COLO668 (cell line): ENCODE results near the gene RRP1.
A peak's percentile ranks its signal among the peaks of the same experiment; 100 is the strongest.

Source experiments
- DNase-seq: peaks from one replicate; lab custom pipeline; 2025; ENCODE audit not compliant: unreplicated experiment; lab: John Stamatoyannopoulos, UW

Gene RRP1, protein sequence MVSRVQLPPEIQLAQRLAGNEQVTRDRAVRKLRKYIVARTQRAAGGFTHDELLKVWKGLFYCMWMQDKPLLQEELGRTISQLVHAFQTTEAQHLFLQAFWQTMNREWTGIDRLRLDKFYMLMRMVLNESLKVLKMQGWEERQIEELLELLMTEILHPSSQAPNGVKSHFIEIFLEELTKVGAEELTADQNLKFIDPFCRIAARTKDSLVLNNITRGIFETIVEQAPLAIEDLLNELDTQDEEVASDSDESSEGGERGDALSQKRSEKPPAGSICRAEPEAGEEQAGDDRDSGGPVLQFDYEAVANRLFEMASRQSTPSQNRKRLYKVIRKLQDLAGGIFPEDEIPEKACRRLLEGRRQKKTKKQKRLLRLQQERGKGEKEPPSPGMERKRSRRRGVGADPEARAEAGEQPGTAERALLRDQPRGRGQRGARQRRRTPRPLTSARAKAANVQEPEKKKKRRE

DNA sequence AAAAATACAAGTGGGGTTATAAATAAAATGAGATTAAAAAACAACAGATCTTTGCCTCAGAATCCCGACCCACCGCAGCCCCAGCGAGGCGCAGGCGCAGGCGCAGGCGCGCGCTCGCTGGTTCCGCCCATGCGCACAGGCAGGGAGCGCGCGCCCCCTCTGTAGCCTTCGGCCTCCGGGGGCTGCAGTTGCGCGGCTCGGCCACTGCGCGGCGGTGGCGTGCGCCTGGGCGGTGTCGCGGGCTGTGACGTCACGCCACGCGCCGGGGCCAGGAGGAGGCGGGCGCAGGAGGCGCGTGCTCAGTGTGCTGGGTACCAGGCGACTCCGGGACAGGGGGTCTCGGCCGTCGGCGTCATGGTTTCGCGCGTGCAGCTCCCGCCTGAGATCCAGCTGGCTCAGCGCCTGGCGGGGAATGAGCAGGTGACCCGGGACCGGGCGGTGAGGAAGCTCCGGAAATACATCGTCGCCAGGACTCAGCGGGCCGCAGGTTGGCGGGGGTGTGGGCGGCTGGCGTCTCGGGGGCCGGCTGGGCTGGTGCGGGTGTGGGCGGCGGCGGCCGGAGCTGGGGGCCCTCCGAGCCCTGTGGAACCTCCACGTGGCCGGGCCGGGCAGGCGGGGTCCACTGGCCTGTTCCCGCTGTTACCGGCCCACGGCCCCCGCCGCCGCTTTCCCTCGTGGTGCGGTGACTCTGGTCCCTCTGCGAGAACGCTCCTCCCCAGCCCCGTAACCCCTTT is at the start of gene RRP1:
Gene RRP1 (plus strand): TSS at position 302 of the 734 bp plus-strand sequence. CDS start 53 bp downstream, at position 355.
- peak; percentile 97 for DNase-seq

DNA sequence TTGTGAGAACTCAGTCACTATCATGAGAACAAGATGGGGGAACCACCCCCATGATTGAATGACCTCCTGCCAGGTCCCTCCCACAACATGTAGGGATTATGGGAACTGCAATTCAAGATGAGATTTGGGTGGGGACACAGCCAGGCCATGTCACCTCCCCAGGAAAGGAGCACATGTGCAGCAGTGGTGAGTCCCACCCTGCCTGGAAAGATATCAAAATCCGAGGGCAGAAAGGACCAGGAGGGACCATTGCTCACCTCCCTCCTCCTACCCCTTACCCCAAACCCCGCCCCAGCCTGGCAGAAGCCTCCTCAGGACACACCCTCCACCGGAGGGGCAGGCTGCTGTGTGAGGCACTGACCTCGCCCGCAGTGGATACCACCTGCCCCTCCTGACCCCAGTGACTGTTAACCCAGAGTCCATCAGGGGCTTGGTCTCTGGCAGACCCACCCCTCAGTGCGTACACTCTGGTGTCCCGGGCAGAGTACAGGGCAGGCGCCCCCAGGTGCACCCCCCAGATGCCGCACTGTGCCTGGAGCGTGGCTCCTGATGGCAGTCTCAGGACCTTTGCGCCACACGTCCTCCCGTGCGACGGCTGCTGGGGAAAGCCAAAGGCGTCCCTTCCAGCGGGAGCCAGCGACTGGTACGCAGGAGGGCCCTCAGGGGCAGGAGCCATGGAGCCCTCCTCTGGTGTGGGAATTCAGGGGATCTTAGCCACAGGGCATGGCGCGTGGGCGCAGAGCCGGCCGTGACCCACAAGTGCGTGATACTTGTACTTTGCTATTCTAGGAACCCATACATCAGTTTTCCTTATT is 49.5 kb upstream of the RRP1 start:
- DNase-seq = no peak

DNA sequence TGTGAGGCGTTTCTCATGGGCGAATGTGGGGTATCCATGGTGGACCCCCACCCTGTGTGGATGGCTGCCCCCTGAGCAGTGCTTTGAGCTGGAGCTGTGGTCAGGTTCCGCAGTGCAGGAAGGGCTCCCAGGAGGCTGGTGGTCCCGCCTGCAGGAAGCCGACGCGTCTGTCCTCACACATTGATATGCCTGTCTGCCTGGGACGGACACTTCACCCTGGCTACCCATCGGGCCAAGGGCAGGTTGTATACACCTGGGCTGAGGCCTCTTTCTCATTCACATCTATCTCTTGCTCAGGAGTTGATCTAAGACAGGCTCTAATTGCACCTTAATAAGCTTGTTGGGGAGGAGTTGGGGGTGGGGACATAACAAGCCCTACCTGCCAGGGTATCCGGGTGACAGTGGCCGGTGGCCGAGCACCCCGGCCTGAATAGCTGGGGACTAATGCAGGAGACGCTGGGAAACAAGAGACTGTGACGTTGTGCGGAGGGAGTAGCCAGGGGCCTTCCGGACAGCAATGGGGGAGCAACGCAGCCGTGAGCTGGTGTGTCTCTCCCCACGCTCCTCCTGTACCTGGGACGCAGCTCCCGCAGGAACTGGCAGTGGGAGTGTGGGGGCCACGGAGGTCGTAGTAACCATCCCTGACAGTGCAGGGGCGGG is 48.8 kb upstream of the RRP1 start:
- peak; percentile 34 for DNase-seq

DNA sequence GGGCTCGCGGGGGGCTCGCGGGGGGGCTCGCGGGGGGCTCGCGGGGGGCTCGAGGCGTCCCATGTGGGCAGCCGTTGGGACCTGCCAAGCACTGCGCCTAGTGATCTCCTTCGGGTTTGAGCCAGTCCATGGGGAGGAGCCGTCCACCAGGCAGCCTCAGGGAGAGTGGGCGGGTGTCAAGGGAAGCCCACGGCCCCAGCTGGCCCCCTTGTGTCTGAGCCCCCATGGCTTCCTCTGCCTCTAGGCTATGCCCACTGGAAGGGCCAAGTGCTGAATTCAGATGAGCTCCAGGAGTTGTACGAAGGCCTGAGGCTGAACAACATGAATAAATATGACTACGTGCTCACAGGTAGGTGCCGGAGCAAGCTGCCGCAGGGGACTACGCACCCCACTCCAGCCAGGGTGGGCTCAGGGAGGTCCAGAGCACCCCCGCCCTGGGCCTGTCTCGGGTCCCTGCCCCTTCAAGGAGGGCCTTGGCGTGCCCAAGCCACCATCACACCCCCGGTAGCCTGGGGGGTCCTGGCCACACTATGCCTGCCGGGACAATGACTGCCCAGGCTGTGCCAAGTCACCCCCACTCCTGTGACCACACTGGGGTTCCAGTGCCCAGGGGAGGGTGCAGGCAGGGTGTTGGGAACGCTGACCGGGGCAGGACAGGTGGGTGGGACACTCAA is 47.8 kb upstream of the RRP1 start:
- DNase-seq = no peak

DNA sequence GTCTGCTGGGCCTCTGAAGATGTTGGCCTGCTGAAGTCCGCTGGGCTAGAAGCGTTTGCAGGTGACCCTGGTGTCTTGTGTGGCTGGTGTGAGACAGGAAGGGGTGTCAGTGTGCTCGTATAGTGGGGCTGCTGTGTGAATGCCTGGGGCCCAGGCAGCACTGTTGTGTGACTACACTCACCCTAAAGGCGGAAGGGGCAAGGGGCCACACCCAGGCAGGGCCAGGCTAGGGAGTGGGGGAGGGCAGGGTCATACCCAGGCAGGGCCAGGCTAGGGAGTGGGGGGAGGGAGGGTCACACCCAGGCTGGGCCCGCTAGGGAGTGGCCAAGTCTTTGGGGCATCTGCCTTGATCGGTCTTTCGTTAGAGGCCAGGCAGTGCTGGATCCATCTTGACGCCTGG is 45.4 kb upstream of the RRP1 start:
- DNase-seq = no peak

DNA sequence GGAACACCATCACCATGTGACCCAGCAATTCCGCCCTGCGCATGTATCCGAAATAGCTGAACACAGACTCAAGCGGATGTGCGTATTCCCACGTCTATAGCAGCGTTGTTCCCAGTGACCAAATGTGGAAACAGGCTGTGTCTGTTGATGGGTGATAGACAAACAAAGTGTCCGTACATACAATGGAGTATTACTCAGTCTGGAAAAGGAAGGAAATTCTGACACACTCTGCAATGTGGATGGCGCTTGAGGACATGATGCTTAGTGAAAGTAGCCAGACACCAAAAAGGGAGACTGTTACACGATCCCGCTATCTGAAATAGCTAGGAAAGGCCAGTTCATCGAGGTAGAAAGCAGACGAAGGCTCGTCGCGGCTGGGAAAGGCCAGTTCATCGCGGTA is 44.7 kb upstream of the RRP1 start:
- DNase-seq = no peak

DNA sequence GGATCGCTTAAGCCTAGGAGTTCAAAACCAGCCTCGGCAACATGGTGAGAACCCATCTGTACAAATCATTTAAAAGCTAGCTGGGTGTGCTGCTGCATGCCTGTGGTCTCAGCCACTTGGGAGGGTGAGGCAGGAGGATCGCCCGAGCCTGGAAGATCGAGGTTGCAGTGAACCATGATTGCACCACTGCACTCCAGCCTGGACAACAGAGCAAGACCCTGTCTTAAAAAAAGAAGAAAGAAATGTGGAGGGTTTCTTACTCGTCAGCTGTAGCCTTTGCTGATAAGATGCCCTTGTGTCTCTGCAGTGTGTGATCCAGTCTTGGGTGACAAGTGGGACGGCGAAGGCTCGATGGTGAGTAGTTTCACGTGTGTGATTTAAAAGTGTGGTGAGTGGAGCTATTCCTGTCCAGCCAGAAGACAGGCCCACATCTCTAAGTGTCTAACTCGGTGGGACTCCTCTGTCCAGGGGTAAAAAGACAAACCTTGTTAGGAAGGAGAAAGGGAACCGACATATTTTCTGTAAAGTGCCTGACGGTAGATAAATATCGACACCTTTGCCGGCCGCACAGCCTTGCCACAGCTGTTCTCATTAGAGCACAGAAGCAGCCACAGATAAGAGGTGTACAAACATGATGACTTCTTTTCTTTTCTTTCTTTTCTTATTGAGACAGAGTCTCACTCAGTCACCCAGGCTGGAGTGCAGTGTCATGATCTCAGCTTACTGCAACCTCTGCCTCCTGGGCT is 43.4 kb upstream of the RRP1 start:
- DNase-seq = no peak

DNA sequence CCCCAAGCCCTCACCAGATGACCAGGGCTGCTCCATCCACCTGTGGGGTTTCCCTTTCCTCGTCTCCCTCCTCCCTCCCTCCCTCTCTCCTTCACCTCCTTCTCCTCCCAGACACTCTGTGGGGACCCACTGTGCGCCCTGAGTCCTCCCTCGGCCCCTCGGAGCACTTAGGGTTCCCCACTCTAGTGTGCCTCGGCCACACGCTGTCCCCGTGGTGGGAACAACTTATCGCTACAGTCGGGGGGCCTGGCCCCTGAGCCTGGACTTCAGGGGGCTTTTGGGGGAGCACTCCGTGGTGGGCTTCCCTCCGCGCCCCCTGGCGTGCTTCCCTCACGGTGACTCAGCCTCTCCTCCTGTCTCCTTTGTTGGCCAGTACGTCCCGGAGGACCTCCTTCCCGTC is 40.8 kb upstream of the RRP1 start:
- DNase-seq = no peak

DNA sequence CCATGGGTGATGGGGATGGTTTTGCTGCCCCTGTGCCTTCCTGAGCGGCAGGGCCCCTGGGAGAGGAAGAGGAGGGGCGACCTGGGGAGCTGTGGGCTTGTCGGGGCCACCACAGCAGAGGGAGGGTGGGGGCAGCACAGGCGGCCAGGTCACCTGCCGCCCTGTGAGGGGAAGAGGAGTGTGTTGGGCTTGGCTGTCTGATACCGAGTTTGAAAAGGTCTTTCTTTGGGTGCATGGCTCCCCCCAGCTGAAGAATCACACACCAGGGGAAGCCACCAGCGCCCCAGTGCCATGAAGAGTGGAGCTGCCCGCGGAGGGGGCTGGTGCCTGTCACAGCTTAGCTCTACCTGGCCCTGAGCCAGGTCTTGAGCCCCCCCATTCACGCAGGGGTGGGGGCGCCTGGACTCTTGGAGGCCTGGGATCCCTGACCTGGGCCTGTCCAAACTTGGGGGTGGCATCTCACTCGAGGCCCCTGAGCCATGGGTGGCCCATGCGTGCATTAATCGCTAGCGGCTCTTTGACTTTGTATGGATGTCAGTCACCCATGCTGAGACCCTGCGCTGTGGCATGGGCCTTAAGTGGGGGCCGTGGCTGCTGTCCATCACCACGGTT is 39.6 kb upstream of the RRP1 start:
- DNase-seq = no peak

DNA sequence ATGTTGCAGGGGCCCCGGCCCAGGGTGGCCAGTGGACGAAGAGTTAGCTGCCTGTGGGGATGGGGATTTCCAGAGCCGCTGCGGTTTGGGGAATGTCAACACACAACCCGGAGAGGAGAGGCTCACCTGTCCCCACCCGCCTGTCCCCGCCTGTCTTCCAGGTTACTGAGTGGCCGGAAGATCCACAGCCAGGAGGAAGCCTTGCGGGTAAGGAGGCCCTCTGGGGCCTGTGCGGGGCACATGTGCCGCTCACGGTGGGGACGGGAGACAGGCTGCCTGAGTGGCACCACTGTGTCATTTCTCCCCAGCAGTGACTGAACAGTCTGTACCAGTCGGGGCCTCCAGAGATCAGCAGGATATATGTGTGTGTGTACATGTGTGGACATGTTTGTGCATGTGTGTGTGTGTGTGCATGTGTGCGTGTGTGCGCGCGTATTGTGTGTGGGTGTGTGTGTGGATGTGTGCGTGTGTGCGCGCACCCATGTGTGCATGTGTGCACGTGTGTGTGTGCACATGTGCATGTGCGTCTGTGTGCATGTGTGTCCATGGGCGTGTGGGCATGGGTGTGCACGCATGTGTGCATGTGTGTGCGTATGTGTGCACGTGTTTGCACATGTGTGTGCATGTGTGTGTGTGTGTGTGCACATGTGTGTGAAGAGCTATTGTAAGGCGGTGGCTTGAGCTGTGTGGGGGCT is 38.9 kb upstream of the RRP1 start:
- peak; percentile 69 for DNase-seq

DNA sequence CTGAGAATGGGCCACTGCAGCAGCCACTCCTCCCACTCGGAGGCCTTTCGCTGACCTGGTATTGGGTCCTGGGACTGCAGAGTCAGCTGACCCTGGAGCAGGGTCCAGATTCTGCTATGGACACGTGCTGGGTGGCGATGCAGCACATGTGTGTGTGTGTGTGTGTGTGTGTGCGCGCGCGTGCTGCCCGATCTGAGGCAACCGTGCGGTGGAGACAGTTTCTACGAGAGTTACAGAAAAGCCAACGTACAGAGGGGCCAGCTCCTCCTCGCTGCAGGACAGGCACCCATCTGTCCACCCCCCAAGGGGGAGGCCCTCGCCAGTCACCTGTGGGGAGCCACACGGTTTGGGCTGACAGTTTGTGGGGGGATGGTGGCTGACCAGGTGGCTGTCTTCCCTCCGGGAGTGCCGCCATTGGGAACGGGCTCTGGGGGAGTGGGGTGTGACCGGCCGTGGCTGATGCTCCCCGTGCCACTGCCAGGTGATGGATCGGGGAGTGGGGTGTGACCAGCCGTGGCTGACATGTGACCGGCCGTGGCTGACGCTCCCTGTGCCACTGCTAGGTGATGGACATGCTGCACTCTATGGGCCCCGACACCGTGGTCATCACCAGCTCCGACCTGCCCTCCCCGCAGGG is 37.3 kb upstream of the RRP1 start:
- DNase-seq = no peak

DNA sequence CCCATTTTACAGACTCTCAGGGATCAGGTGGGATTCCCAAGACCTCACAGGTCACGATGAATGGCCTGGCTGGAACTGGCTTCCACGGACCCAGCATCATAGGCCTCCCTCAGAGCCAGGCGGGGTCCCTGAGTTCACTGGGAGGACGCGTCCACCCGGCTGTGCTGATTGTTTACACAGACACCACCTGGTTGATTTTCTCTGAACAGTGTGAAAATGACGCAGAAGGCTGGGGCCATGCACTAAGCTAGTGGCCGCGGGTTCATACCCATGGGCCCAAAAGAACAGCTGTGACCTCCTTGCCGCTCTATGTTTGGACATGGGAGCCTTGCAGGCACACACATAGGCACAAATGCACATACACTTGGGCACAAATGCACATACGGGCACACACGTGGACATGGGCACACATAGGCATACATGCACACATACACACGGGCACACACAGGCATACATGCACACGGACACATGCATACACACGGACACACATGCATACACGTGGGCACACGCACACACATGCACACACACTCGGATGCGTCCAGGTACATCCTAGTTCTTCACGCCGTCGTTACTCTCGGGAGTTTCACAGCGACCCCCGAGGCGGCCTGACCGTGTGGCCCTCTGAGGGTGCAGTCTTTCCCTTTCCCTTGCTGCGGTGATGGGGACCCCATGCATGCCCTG is 36.5 kb upstream of the RRP1 start:
- DNase-seq = no peak

DNA sequence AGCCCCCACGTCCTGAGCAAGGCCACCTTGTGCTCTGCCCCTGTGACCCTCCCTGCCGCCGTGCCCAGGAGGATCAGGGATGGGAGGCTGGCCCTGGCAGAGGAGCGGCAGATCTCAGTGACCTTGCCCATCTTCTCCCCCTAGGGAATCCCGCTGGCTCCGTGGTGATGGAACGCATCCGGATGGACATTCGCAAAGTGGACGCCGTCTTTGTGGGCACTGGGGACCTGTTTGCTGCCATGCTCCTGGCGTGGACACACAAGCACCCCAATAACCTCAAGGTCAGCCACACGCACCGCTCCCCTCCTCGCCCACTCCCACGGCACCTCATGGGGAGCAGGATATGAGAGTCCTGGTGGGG is 36.0 kb upstream of the RRP1 start:
- DNase-seq = no peak

DNA sequence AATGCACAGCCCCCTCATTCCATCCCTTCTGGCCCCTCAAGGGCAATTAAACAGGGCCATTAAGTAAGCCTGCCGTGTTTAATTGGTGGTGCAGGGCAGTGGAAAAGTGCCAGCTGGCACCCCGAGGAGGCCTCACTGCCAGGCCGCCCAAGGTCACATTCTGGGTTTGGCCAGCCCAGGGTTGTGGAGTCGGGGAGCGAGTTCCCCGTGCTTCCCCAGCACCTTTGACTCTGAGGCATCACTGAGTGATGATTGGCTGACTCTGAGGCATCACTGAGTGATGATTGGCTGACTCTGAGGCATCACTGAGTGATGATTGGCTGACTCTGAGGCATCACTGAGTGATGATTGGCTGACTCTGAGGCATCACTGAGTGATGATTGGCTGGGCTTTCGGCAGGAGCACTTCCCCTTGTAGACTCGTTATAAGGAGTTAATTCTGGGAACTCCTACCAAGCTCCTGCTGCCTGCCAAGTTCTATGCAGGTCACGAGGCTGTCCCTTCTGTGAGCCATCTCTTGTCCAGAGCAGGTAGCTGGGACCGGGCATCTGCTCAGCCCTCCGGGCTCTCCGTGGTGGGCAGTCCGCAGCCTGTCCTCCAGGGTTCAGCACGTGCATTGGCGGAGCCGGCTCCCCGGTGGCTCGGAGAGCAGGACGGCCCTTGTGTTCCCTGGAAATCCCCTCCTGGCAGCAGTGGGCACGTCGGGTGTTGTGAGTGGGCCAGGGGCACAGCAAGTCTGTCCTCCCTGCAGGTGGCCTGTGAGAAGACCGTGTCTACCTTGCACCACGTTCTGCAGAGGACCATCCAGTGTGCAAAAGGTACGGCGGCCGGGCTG is 34.2 kb upstream of the RRP1 start:
- no peak for DNase-seq

DNA sequence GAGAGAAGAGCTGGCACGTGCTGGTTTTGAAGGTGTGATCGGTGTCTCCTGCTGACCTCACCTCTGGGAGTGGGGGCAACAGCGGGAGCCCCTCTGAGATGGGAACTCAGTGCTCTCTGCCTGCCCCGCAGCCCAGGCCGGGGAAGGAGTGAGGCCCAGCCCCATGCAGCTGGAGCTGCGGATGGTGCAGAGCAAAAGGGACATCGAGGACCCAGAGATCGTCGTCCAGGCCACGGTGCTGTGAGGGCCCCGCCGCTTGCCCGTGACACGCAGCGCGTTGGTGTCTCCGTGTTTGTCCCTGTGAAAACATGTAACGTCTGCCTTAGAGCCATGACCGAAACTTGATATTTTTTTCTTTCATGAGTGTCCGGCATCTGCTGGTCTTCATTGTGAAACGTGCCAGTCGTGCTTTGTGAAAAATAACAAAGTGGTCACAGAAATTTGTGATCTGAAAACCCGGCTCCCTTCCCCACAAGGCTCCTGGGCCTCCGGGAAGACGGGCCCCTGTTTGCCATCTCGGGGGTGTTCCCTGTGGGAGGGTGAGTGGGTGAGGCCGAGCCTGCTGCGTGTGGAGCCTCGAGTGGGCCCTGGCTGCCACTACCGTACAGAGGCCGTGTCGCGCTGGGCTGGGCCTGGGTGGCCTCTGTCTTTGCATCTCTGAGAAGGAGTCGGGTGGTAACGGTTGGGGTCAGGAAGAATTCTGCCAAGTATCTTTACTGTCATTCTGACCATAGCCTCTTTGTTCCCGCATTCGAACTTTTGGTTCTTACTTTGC is 33.4 kb upstream of the RRP1 start:
- no peak for DNase-seq

DNA sequence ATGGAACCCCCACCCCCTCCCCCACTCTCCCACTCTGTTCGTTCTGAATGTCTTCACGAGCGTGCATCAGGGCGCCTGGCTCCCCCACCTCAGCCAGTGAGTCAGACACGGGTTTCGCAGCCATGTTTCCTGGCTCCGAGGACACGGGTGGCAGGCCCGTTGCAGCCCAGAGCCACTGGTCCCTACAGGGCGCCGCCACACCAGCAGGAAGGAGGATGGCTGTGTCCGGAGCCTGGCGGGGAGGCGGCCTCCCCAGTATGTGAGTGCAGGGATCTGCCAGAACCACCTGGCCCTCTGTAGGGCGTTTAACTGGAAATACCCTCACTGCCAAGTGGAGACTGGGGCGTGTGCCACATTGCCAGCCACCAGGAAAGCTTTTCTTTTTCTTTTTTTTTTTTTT is 31.8 kb upstream of the RRP1 start:
- no peak for DNase-seq
